ENCODE data around the gene ADAT3.

ADAT3 gene

DNA sequence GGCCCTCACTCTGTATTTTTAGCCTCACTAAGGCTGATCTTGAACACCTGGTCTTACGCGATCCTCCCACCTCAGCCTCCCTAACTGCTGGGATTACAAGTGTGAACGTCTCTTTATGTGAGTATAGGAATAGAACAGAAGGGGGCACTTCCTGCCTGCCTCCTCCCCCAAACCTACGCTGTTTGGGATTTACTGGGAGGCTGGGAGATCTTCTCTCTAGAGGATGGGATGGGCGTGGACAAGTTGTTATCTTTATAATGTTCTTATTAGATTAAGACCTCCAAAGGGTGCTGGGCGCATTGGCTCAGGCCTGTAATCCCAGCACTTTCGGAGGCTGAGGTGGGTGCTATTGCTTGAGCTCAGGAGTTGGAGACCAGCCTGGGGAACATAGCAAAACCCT lies 32.9 kb downstream of the ADAT3 start:
- DNase-seq (ENCODE audit: low spot score), result no peak

GRCh38 chr19:1941146-1942077 lies 36.2 kb downstream of the ADAT3 start, which contains the start of gene CSNK1G2:
Gene CSNK1G2, plus strand, starts transcription at chr19:1941172. Its CDS starts 28,601 bp downstream, at chr19:1969773.
- DNase-seq (ENCODE audit: low spot score), result no peak

- peak; percentile 86 for DNase-seq (ENCODE audit: low spot score)
Observed at GRCh38 chr19:1942078-1942933, 37.1 kb downstream of the ADAT3 start.

GRCh38 chr19:1942934-1943555 lies 37.8 kb downstream of the ADAT3 start:
- no peak for DNase-seq (ENCODE audit: low spot score)

GRCh38 chr19:1943661-1944087 lies 38.5 kb downstream of the ADAT3 start:
- no peak for DNase-seq (ENCODE audit: low spot score)

DNA sequence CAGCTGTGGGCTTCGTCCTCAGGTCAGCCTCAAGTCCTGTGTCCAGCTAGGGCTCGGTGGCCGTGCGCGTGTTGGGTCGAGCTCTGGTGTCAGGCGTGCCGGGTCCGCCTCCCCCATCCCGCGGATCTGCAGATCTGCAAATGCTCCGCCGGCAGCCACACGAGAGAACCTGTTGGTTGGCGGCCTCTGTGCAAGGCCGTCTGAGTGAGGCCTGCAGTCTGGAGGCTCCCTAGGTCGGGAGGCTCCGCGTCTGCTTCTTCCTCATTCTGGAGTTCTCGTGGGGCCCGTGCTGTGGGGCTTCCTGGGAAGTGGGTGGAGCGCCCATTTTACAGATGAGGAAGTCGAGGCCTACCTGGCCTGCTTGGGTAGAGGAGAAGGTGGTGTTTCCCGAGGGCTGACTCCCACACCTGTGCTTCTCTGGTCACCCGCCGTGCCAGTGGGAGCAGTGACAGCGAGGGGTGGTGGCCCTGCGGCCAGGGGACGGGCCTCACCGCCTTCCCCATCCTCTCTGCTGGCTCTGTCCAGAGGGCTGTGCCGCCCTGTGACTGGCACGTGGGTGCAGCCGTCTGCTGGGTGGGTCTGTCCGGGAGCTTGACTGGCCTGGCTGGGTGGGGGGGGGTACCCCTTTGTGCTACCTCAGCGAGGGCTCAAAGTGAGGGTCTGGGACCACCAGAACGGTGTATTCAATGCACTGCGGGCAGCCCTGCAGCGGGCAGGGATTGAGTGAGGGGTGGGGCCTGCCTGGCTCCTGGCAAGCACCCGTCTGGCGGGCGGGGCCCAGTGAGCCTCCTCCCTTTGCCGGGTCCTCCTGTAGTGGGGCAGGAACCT lies 39.1 kb downstream of the ADAT3 start:
- DNase-seq (ENCODE audit: low spot score), result no peak

GRCh38 chr19:1944916-1945561 lies 39.8 kb downstream of the ADAT3 start:
- no peak for DNase-seq (ENCODE audit: low spot score)

GRCh38 chr19:1945899-1946298 lies 40.7 kb downstream of the ADAT3 start:
- DNase-seq (ENCODE audit: low spot score), result peak; percentile 91

DNA sequence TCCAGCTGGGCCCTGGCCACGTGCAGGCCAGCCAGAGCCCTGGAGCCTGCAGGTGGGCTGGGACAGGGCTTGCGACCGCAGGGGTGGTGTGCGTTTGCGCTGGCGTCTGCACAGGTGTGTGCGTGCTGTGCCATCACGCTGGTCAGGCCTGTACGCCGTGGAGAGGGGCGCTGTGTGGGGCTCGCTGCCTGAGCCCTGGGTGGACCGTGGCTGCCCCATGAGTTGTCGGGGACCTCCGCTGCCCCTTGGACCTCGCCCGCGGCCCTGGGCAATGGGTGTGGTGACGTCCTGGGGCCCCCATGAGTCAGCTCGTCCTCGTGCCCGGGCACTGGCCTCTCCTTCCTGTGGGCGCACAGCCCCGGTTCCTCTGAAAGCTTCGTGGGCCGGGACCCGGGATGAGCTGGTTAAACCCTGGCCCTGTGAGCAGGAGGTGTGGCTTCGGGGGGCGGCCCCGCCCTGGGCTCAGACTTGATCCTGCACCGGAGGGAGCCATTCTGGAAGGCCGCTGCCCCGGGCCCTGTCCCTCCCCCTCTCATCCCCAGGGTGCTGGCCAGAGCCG lies 42.5 kb downstream of the ADAT3 start:
- no peak for DNase-seq (ENCODE audit: low spot score)

DNA sequence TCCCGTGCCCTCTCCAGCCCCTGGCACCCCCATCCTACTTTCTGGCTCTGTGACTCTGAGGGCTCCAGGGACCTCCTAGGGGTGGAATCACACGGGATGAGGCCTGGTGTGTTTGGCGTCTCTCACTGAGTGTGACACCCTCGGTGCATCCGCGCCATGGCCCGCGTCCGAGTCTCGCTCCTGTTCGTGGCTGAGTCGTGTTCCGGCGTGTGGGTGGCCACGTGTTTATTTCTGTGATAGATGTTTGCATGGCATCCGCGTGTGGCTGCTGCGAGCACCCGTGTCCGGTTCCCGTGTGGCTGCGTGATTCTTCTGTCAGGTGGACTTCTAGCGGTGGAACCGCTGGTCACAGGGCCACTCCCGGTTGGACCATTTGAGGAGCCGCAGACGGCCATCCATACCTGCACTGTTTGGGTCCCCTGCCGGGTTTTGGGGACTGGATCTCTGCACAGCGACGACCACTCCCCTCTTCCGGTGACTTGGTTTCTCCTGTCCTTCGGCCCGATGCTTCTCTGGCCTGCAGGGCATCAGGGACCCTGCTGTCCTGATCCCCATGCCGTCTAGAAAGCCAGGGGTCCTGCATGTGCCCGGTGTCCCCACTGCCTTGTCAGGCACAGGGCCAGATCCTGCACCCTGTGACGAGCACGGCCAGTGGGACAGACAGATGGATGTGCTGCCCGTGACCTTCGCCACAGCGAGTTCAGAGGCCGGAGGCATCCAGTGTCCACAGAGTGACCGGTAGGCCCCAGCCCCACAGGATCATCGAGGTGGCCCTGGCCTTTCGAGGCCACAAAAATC lies 44.3 kb downstream of the ADAT3 start:
- DNase-seq (ENCODE audit: low spot score), result no peak

DNA sequence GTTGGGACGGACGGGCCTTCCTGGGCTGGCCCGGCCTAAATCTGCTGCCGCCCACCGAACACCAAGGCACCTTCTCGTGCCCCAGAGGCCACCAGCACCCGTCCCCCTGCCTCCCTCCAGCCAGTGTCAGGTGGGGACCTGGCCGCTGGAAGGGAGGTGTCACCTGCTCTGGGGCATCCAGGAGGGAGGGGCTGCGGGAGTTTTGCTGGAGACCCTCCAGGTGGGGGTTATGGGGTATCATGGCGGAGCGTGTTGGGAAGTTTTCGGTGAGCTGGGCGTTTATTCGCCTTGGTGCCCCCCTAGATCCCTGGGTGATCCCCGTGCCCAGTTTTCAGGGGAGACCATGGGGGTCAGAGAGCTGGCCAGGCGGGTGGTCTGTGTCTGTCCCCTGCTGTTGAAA lies 45.4 kb downstream of the ADAT3 start:
- no peak for DNase-seq (ENCODE audit: low spot score)

DNA sequence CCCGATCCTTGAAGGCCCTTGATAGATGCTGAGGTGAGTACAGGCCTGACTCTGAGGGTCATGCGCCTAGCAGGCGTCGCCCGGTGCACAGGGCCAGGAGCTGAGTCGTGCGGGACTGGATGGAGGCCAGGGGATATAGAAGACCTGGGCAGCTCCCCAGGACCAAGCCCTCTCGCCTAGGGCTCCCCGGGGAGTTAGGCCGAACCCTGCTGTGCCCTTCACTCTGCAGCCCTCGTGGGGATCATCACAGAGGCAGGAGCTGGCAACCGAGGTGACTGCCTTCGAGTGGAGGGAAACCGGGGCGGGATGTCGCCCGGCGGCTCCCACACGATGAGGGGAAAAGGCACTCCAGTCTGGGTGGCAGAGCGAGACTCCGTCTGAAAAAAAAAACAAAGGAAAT lies 47.4 kb downstream of the ADAT3 start:
- no peak for DNase-seq (ENCODE audit: low spot score)

DNA sequence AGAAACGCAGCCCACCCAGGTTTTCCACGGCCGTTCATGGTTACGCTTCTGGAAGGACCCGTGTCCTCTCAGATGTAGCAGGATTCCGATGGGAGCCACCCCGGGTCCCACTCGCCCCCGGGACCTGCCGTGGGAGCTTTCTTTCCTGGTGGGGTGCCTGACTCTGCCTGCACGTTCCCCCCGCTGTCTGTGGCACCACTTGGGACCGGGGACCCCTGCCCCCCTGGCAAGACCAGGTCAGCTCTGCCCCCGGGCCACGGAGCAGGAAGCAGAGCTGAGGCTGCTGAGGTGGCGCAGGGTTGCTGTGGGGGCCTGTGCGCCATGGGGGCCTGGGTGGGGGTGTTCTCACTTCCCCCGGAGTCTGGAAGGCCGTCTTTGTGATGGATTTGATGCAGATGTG lies 47.8 kb downstream of the ADAT3 start:
- no peak for DNase-seq (ENCODE audit: low spot score)

GRCh38 chr19:1953441-1954094 lies 48.4 kb downstream of the ADAT3 start:
- DNase-seq (ENCODE audit: low spot score), result no peak

GRCh38 chr19:1954532-1954933 lies 49.3 kb downstream of the ADAT3 start:
- DNase-seq (ENCODE audit: low spot score), result no peak

DNA sequence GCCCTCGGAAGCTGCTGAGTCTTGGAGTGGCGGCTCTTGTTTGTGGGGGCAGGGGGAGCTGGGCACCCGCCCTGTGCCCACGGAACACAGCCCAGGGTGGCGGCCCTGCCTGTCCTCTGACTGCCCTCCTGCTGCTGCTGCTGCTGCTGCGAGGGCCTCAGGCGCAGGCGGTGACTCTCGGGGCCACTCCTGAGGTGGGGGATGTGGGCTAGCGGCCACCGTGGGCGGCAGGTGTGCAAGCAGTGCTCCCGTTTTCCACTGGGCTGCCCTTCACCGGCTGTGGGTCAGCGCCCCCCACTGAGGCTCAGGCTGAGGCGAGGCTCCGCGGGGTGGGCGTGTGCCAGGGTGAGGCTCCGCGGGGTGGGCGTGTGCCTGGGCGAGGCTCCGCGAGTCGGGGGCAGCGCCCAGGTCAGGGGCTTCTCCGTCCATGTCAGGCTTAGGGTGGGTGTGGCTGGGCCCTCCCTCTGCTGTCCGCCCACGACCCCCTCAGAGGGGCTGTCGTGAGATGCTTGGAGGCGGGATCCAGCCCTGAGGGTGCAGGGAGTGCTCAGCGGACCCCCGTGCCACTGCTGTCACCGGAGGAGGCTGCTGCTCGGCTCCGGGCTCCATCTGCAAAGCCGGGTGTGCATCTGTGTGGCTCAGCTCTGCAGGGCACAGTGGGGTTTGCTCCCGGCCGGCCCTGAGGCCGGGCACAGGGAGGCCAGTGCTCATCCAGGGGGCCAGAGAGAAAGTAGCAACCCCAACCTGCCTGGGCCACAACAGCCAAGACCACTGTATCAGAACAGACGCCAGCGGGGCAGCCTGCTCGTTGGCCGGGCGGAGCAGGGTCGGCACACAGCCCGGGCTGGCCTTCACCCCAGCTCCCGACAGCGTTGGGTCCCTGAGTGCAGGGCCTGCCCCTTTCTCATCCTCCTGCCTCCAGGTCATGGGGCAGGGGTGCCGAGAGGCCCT lies 50.2 kb downstream of the ADAT3 start:
- no peak for DNase-seq (ENCODE audit: low spot score)

- no peak for DNase-seq (ENCODE audit: low spot score)
Observed at GRCh38 chr19:1956122-1956494, 50.9 kb downstream of the ADAT3 start.

GRCh38 chr19:1956868-1957492 lies 51.8 kb downstream of the ADAT3 start:
- DNase-seq (ENCODE audit: low spot score), result no peak
